Astrocyte (in vitro differentiated cells and primary cell): ENCODE data around the gene SPTLC1. TPM values are rescaled to one million over a fixed set of nuclear protein-coding genes. Genes with fewer than 3 reads are reported as not detected.

Experiments
- DNase-seq: peaks from one replicate; pipeline ENCODE4 v3.0.0-alpha.2; 2010; ENCODE audit warnings: low read depth
- FAIRE-seq: peaks from 2 replicates; lab custom pipeline; 2011; peaks lifted over from hg19 to GRCh38; lab: Jason Lieb, UNC
- H2AFZ ChIP-seq: 2 replicates; pipeline ENCODE4 v1.6.0; 2012; ENCODE audit warnings: low read depth, low read length, inconsistent platforms
- H3K27ac ChIP-seq: 2 replicates; pipeline ENCODE4 v1.5.1; 2011; ENCODE audit warnings: low read depth, low read length, inconsistent platforms
- H3K27me3 ChIP-seq: 2 replicates; pipeline ENCODE4 v1.6.0; 2011; ENCODE audit warnings: low read length, inconsistent platforms; ENCODE audit not compliant: insufficient read depth
- H3K36me3 ChIP-seq: 2 replicates; pipeline ENCODE4 v1.5.1; 2011; ENCODE audit warnings: low read length, inconsistent platforms; ENCODE audit not compliant: insufficient read depth
- H3K4me1 ChIP-seq: 2 replicates; pipeline ENCODE4 v1.5.1; 2011; ENCODE audit warnings: low read length, inconsistent platforms; ENCODE audit not compliant: insufficient read depth
- H3K4me2 ChIP-seq: 2 replicates; pipeline ENCODE4 v1.6.0; 2012; ENCODE audit warnings: low read length, inconsistent platforms
- H3K4me3 ChIP-seq: 2 replicates; pipeline ENCODE4 v1.5.1; 2011; ENCODE audit warnings: low read depth, mild to moderate bottlenecking, low read length, inconsistent platforms; ENCODE audit not compliant: insufficient read depth
- H3K79me2 ChIP-seq: 2 replicates; pipeline ENCODE4 v1.6.0; 2012; ENCODE audit warnings: mild to moderate bottlenecking, low read length, inconsistent platforms; ENCODE audit not compliant: insufficient read depth
- H3K9ac ChIP-seq: 2 replicates; pipeline ENCODE4 v1.6.0; 2012; ENCODE audit warnings: mild to moderate bottlenecking, low read length, inconsistent platforms
- H3K9me3 ChIP-seq: 2 replicates; pipeline ENCODE4 v1.5.1; 2012; ENCODE audit warnings: low read depth, mild to moderate bottlenecking, low read length, inconsistent platforms; ENCODE audit not compliant: insufficient read depth
- H4K20me1 ChIP-seq: 2 replicates; pipeline ENCODE4 v1.6.0; 2012; ENCODE audit warnings: low read length, inconsistent platforms; ENCODE audit not compliant: insufficient read depth
- H3K27ac Mint-ChIP-seq: one replicate; pipeline ENCODE4 v1.8.0; 2021; ENCODE audit warnings: mild to moderate bottlenecking, mixed read lengths; ENCODE audit not compliant: unreplicated experiment
- H3K27me3 Mint-ChIP-seq: one replicate; pipeline ENCODE4 v1.8.0; 2021; ENCODE audit warnings: low read depth, mixed read lengths; ENCODE audit not compliant: unreplicated experiment
- H3K36me3 Mint-ChIP-seq: one replicate; pipeline ENCODE4 v1.8.0; 2021; ENCODE audit warnings: low read depth, mixed read lengths; ENCODE audit not compliant: unreplicated experiment
- H3K4me1 Mint-ChIP-seq: one replicate; pipeline ENCODE4 v1.8.0; 2021; ENCODE audit warnings: low read depth, mixed read lengths; ENCODE audit not compliant: unreplicated experiment
- H3K4me3 Mint-ChIP-seq: one replicate; pipeline ENCODE4 v1.8.0; 2021; ENCODE audit warnings: mild to moderate bottlenecking, moderate library complexity, mixed read lengths; ENCODE audit not compliant: unreplicated experiment
- H3K9me3 Mint-ChIP-seq: one replicate; pipeline ENCODE4 v1.8.0; 2021; ENCODE audit warnings: mild to moderate bottlenecking, mixed read lengths; ENCODE audit not compliant: unreplicated experiment
- EZH2 ChIP-seq: IDR thresholded peaks from 2 replicates; pipeline ENCODE4 v1.6.1; 2012; ENCODE audit warnings: mild to moderate bottlenecking, low read length, inconsistent platforms; ENCODE audit not compliant: insufficient read depth
- total RNA-seq: library from RNA; stranded (reverse); gene quantifications from 2 replicates; pipeline ENCODE4 v1.2.1, GENCODE V29; 2021
- TF ChIP-seq, protein P1 (sequence below): IDR thresholded peaks from 2 replicates; pipeline ENCODE4 v1.5.1; 2011; ENCODE audit warnings: low read depth, mild to moderate bottlenecking, inconsistent platforms, low read length, moderate library complexity; ENCODE audit not compliant: insufficient read depth

SPTLC1 gene
- total RNA-seq, 1 donor from 2014 or later: 75.9 TPM

DNA sequence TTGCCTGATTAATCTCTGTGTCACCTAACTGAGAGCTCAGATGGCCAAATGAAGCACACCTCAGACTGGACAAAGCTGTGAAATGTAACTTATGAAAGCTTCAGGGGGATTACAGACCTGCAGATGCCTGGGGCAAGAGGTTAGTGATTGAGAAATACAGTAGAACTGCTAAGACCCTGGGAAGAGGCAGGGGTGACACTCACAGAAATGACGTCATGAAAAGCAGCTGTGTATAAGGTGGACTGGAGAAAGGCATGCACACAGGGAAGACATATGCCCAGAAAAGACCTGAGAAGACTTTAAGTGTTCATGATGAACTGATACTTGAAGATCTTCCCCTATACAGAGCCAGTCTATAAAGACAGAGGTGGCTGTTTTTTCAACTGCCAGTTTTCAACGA lies 49.3 kb upstream of the SPTLC1 start:
- no peak overlapping the region for H2AFZ ChIP-seq
- no peaks in the 10 kb centered on the region for H3K27me3 ChIP-seq
- DNase-seq (no peak), FAIRE-seq (no peak)
- H3K79me2 ChIP-seq: no peaks in the 10 kb centered on the region
- Mint-ChIP-seq H3K9me3 (peaks cover 14% of the 10 kb centered on the region), H3K4me1 (no peaks in the 10 kb centered on the region), H3K36me3 (peaks cover 6% of the 10 kb centered on the region), H3K27me3 (no peaks in the 10 kb centered on the region), H3K27ac (no peak overlapping the region), H3K4me3 (no peak overlapping the region)
- no peaks in the 10 kb centered on the region for H3K36me3 ChIP-seq
- no peaks in the 10 kb centered on the region for H3K4me1 ChIP-seq
- H4K20me1 ChIP-seq: no peaks in the 10 kb centered on the region
- no peak overlapping the region for H3K4me3 ChIP-seq
- H3K27ac ChIP-seq: no peak overlapping the region
- H3K9ac ChIP-seq: no peak overlapping the region
- TF ChIP-seq EZH2: no peak
- TF ChIP-seq, protein P1, sequence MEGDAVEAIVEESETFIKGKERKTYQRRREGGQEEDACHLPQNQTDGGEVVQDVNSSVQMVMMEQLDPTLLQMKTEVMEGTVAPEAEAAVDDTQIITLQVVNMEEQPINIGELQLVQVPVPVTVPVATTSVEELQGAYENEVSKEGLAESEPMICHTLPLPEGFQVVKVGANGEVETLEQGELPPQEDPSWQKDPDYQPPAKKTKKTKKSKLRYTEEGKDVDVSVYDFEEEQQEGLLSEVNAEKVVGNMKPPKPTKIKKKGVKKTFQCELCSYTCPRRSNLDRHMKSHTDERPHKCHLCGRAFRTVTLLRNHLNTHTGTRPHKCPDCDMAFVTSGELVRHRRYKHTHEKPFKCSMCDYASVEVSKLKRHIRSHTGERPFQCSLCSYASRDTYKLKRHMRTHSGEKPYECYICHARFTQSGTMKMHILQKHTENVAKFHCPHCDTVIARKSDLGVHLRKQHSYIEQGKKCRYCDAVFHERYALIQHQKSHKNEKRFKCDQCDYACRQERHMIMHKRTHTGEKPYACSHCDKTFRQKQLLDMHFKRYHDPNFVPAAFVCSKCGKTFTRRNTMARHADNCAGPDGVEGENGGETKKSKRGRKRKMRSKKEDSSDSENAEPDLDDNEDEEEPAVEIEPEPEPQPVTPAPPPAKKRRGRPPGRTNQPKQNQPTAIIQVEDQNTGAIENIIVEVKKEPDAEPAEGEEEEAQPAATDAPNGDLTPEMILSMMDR: no peak
- no peaks in the 10 kb centered on the region for H3K9me3 ChIP-seq
- H3K4me2 ChIP-seq: no peak overlapping the region

DNA sequence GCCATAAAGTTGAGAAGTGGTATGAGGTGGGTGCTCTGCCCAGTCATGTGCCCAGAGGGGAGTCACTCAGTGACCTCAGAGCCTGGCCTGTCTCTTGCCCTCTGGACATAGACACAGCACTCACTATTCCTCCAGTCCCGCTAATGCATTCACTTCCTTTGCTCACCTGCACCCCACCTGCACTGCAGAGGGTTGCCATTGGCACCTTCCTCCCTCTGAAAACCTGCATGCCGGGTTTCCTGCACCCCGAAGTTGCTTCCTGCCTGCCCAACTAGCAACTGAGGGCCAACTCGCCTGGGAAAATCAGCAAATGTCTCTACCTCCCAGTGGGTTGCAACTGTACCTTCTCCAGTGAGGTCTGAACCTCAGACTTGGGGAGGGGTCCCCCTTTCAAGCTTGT lies 48.1 kb upstream of the SPTLC1 start:
- no peaks in the 10 kb centered on the region for H4K20me1 ChIP-seq
- TF ChIP-seq EZH2: no peak
- TF ChIP-seq, protein P1: no peak
- no peaks in the 10 kb centered on the region for H3K9me3 ChIP-seq
- DNase-seq: no peak
- H3K27me3 ChIP-seq: no peaks in the 10 kb centered on the region
- H3K27ac ChIP-seq: no peak overlapping the region
- H3K4me1 ChIP-seq: no peaks in the 10 kb centered on the region
- no peak overlapping the region for H3K9ac ChIP-seq
- no peaks in the 10 kb centered on the region for H3K36me3 ChIP-seq
- no peaks in the 10 kb centered on the region for H3K79me2 ChIP-seq
- no peaks in the 10 kb centered on the region for H3K4me1 Mint-ChIP-seq
- no peaks in the 10 kb centered on the region for H3K27me3 Mint-ChIP-seq
- no peak overlapping the region for H3K27ac Mint-ChIP-seq
- no peak for FAIRE-seq
- peaks cover 6% of the 10 kb centered on the region for H3K36me3 Mint-ChIP-seq
- no peak overlapping the region for H3K4me3 ChIP-seq
- H3K9me3 Mint-ChIP-seq: peaks cover 23% of the 10 kb centered on the region
- H3K4me3 Mint-ChIP-seq: no peak overlapping the region
- H3K4me2 ChIP-seq: no peak overlapping the region
- no peak overlapping the region for H2AFZ ChIP-seq

DNA sequence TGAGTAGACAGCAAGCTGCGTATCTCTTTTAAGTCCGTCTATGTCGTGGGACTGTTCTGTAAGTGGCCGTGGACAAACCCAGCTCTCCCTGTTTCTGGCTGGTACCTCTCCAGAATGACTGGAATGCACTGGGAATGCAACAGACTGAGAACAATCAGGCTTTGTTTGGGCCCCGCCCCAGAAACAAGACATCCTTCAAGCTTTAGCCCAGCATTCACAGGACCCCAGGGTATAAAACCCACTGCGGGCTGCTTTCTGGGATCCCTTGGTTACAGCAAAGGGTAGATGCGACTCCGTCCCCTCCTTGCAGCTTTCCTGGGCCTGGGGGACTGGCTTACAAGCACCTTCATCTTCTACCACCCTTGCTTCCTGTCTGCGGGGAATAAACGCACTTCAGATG lies 45.6 kb upstream of the SPTLC1 start:
- H3K36me3 ChIP-seq: no peaks in the 10 kb centered on the region
- no peaks in the 10 kb centered on the region for H3K9me3 ChIP-seq
- no peaks in the 10 kb centered on the region for H4K20me1 ChIP-seq
- FAIRE-seq: no peak
- H2AFZ ChIP-seq: no peak overlapping the region
- no peaks in the 10 kb centered on the region for H3K4me1 ChIP-seq
- H3K27me3 Mint-ChIP-seq: no peaks in the 10 kb centered on the region
- H3K36me3 Mint-ChIP-seq: peaks cover 6% of the 10 kb centered on the region
- peaks cover 23% of the 10 kb centered on the region for H3K9me3 Mint-ChIP-seq
- no peak overlapping the region for H3K27ac Mint-ChIP-seq
- H3K9ac ChIP-seq: no peak overlapping the region
- H3K79me2 ChIP-seq: no peaks in the 10 kb centered on the region
- no peak overlapping the region for H3K4me2 ChIP-seq
- no peak overlapping the region for H3K4me3 Mint-ChIP-seq
- no peak for TF ChIP-seq EZH2
- TF ChIP-seq, protein P1: no peak
- H3K27ac ChIP-seq: no peak overlapping the region
- H3K4me3 ChIP-seq: no peak overlapping the region
- DNase-seq: no peak
- no peaks in the 10 kb centered on the region for H3K27me3 ChIP-seq
- no peaks in the 10 kb centered on the region for H3K4me1 Mint-ChIP-seq
